HepG2 (cell line): ENCODE measurements around the gene NGEF.

Experiments
- EP300 ChIP-seq, 3 experiments: sonication (generic) in 1 of 3; formaldehyde crosslinking in 1 of 3; IDR thresholded peaks; 2 replicates each; pipeline versions ENCODE4 v1.5.1 to v1.6.1; 2011 to 2020; ENCODE audit warnings: low read depth in 2 of 3, low read length in 2 of 3, borderline replicate concordance in 1 of 3, improper control_type of control experiment in 1 of 3, mild to moderate bottlenecking in 1 of 3, missing genetic modification reagents in 1 of 3, moderate library complexity in 1 of 3
- GATAD1 ChIP-seq: IDR thresholded peaks from 2 replicates; pipeline ENCODE4 v1.6.1; 2016; ENCODE audit warnings: missing genetic modification reagents, missing compliant biosample characterization
- KDM4B ChIP-seq: sonication (generic); formaldehyde crosslinking; IDR thresholded peaks from 2 replicates; pipeline ENCODE4 v1.4.0; 2020; ENCODE audit warnings: missing genetic modification reagents
- KDM5B ChIP-seq: sonication (generic); formaldehyde crosslinking; IDR thresholded peaks from 2 replicates; pipeline ENCODE4 v1.4.0; 2020; ENCODE audit warnings: missing genetic modification reagents, mild to moderate bottlenecking, borderline replicate concordance
- MAZ ChIP-seq, 2 experiments: sonication (generic) in 1 of 2; formaldehyde crosslinking in 1 of 2; IDR thresholded peaks; 2 replicates each; pipeline versions ENCODE4 v1.5.0 to v1.6.1; 2012 to 2020; ENCODE audit warnings: low read depth in 2 of 2, mild to moderate bottlenecking in 2 of 2, borderline replicate concordance in 1 of 2, improper control_type of control experiment in 1 of 2, low read length in 1 of 2, missing genetic modification reagents in 1 of 2, moderate library complexity in 1 of 2
- NR2C2 ChIP-seq: sonication (generic); formaldehyde crosslinking; IDR thresholded peaks from 2 replicates; pipeline ENCODE4 v1.4.0; 2020; ENCODE audit warnings: missing genetic modification reagents, mild to moderate bottlenecking, moderate library complexity, borderline replicate concordance
- SMARCC2 ChIP-seq: fragments of 450-650 bp; IDR thresholded peaks from 2 replicates; pipeline ENCODE4 v1.6.1; 2017; ENCODE audit warnings: antibody characterized with exemption, mild to moderate bottlenecking
- STAT5B ChIP-seq: sonication (generic); formaldehyde crosslinking; IDR thresholded peaks from 2 replicates; pipeline ENCODE4 v1.4.0; 2020; ENCODE audit warnings: missing genetic modification reagents
- ZEB1 ChIP-seq: IDR thresholded peaks from 2 replicates; pipeline ENCODE4 v1.6.1; 2012; ENCODE audit warnings: mild to moderate bottlenecking, low read depth, inconsistent platforms; ENCODE audit not compliant: insufficient replicate concordance
- TF ChIP-seq, protein P1 (sequence below): sonication (generic); formaldehyde crosslinking; IDR thresholded peaks from 2 replicates; pipeline ENCODE4 v1.4.0; 2020; ENCODE audit warnings: missing genetic modification reagents
- TF ChIP-seq, protein P2 (sequence below): sonication (generic); formaldehyde crosslinking; IDR thresholded peaks from 2 replicates; pipeline ENCODE4 v1.5.1; 2020; ENCODE audit warnings: mild to moderate bottlenecking, missing genetic modification reagents, borderline replicate concordance

GRCh38 chr2:232979871-232980461 lies 33.1 kb downstream of the NGEF start:
- TF ChIP-seq NR2C2 (CRISPR knock-in tag) = no peak
- no peak for TF ChIP-seq MAZ (IDR thresholded peaks at IDR 0.05; ENCODE audit: borderline replicate concordance, low read depth, low read length)
- no peak for TF ChIP-seq MAZ (CRISPR knock-in tag; IDR thresholded peaks at IDR 0.05; ENCODE audit: low read depth)
- TF ChIP-seq KDM4B = no peak
- no peak for TF ChIP-seq ZEB1
- TF ChIP-seq EP300 (IDR thresholded peaks at IDR 0.05; ENCODE audit: low read depth in 2 of 2, low read length in 2 of 2) = no peak
- no peak for TF ChIP-seq EP300 (CRISPR knock-in tag; IDR thresholded peaks at IDR 0.05; ENCODE audit: borderline replicate concordance)
- TF ChIP-seq, protein P1, sequence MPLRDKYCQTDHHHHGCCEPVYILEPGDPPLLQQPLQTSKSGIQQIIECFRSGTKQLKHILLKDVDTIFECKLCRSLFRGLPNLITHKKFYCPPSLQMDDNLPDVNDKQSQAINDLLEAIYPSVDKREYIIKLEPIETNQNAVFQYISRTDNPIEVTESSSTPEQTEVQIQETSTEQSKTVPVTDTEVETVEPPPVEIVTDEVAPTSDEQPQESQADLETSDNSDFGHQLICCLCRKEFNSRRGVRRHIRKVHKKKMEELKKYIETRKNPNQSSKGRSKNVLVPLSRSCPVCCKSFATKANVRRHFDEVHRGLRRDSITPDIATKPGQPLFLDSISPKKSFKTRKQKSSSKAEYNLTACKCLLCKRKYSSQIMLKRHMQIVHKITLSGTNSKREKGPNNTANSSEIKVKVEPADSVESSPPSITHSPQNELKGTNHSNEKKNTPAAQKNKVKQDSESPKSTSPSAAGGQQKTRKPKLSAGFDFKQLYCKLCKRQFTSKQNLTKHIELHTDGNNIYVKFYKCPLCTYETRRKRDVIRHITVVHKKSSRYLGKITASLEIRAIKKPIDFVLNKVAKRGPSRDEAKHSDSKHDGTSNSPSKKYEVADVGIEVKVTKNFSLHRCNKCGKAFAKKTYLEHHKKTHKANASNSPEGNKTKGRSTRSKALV (CRISPR knock-in tag) = no peak
- TF ChIP-seq GATAD1 = no peak
- no peak for TF ChIP-seq STAT5B
- TF ChIP-seq SMARCC2 = no peak
- no peak for TF ChIP-seq KDM5B (CRISPR knock-in tag)
- TF ChIP-seq, protein P2, sequence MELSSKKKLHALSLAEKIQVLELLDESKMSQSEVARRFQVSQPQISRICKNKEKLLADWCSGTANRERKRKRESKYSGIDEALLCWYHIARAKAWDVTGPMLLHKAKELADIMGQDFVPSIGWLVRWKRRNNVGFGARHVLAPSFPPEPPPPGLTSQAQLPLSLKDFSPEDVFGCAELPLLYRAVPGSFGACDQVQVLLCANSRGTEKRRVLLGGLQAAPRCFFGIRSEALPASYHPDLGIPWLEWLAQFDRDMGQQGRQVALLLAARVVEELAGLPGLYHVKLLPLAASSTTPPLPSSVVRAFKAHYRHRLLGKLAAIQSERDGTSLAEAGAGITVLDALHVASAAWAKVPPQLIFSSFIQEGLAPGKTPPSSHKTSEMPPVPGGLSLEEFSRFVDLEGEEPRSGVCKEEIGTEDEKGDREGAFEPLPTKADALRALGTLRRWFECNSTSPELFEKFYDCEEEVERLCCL (CRISPR knock-in tag) = no peak
